ENCODE measurements around the gene AAK1. TPM values are rescaled to one million over a fixed set of nuclear protein-coding genes. Genes with fewer than 3 reads are reported as not detected.

AAK1 gene
- total and polyA plus RNA-seq, 10 of the 15 experiments (the other 5 are each of a cell fraction or from before 2014, with no cell fraction given), result 2.9 to 41.4 (median 17.5) TPM

- no peak for TF ChIP-seq ZNF592 (IDR thresholded peaks at IDR 0.05)
- TF ChIP-seq NBN (IDR thresholded peaks at IDR 0.05), result no peak
- TF ChIP-seq NFXL1 (IDR thresholded peaks at IDR 0.05; ENCODE audit: borderline replicate concordance), result no peak
- no peak for TF ChIP-seq IRF5 (IDR thresholded peaks at IDR 0.05; ENCODE audit: borderline replicate concordance)
- TF ChIP-seq IRF3 (IDR thresholded peaks at IDR 0.05), result no peak
- TF ChIP-seq TAF1 (IDR thresholded peaks at IDR 0.05; ENCODE audit: borderline replicate concordance, low read depth, low read length), result no peak
- no peak for TF ChIP-seq IKZF2 (IDR thresholded peaks at IDR 0.05)
Observed at GRCh38 chr2:69667805-69668382, 24.4 kb upstream of the AAK1 start (continued).

All from GM12878 (cell line).